GM13976 (cell line): ENCODE measurements around the gene PSMC4.
A peak's percentile ranks its signal among the peaks of the same experiment; 100 is the strongest.

Source experiments
- DNase-seq: peaks from one replicate; pipeline ENCODE4 v3.0.0; 2012; ENCODE audit warnings: low spot score
- in situ Hi-C: fragments of 300-500 bp; cut with MboI; formaldehyde crosslinking; loops from one replicate; pipeline ENCODE4 v1.12.0; 2022; ENCODE audit warnings: low sequenced_read_pairs, mixed read lengths, inconsistent platforms; ENCODE audit not compliant: unreplicated experiment
- TF ChIP-seq, protein P1 (sequence below): IDR thresholded peaks from 2 replicates; pipeline ENCODE4 v1.5.1; 2012; ENCODE audit warnings: borderline replicate concordance, mild to moderate bottlenecking; ENCODE audit not compliant: insufficient read depth; ENCODE audit errors: extremely low read depth, missing control alignments, control extremely low read depth

PSMC4 gene

DNA sequence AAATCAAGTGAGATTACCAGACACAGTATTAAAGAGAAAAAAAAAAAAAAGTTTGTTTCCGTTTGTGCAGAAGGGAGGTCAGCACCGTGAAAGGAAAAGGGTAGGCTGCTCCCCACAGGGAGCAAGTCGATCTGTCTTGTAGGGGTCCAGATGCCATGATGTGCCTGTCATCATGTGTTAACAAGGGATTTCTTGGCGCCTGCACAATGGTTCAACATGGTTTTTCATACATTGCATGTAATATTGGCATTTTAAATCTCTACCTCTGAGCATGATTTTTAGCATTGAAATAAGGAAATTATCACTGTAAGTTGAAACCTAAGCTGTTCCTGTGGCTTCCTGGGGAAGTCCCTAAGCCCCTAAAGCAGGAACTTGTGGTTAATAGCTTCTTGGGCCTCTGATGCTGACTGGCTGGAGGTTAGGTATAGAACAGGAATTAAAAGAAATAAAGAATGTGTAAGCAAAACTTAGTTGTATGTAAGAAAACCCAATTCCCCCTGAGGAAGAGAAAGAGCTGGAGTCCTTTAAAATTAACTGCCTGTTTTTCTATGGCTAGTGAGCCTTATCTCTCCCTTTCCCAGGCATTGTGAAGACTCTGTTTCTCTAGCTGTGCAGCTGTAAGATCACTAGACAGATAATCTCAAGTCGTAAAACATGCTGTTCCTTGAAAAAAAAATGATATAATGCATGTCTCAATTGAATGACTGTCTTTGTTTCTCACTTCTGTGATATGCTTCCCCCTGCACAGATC is 29.2 kb upstream of the PSMC4 start:
- DNase-seq = peak; percentile 64
- in situ Hi-C loops = no loop called here
- TF ChIP-seq, protein P1, sequence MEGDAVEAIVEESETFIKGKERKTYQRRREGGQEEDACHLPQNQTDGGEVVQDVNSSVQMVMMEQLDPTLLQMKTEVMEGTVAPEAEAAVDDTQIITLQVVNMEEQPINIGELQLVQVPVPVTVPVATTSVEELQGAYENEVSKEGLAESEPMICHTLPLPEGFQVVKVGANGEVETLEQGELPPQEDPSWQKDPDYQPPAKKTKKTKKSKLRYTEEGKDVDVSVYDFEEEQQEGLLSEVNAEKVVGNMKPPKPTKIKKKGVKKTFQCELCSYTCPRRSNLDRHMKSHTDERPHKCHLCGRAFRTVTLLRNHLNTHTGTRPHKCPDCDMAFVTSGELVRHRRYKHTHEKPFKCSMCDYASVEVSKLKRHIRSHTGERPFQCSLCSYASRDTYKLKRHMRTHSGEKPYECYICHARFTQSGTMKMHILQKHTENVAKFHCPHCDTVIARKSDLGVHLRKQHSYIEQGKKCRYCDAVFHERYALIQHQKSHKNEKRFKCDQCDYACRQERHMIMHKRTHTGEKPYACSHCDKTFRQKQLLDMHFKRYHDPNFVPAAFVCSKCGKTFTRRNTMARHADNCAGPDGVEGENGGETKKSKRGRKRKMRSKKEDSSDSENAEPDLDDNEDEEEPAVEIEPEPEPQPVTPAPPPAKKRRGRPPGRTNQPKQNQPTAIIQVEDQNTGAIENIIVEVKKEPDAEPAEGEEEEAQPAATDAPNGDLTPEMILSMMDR = no peak

DNA sequence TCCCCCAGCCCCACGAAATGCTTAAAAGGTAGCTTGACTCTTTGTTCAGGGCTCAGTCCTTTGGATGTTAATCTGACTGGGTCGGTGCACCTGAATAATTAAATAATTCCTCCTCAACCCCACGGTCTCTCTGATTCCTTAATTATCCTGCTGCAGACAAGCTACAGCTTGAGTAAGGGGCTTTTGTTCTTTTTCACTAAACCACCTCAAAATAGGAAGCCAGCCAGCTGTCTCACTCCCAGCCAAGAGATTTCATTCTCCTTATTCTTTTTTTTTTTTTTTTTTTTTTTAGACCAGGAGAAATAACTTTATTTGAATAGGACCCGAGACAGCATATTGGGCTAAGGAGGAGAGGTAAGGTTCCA is 28.6 kb upstream of the PSMC4 start:
- no peak for DNase-seq
- in situ Hi-C loops = no loop called here
- TF ChIP-seq, protein P1 = no peak

DNA sequence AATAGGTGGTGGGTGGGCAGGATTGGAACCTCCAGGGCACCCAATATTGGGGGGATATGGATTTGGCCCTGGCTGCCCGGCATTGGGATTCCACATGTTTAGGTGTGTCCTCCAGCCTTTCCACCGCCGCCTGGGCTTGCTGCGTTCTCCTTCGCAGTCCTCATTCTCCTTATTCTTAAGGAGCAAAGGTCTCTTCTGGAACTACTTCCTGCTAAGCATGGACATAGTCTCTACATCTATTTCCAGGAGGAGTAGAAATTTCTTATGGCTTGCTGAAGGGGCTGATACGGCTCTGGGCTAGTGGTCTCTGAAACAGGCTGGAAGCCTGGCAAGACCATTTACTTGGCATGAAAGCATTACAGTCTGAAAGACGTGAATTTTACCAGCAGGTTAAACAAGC is 27.4 kb upstream of the PSMC4 start:
- DNase-seq = no peak
- TF ChIP-seq, protein P1 = no peak
- in situ Hi-C loops = no loop called here

DNA sequence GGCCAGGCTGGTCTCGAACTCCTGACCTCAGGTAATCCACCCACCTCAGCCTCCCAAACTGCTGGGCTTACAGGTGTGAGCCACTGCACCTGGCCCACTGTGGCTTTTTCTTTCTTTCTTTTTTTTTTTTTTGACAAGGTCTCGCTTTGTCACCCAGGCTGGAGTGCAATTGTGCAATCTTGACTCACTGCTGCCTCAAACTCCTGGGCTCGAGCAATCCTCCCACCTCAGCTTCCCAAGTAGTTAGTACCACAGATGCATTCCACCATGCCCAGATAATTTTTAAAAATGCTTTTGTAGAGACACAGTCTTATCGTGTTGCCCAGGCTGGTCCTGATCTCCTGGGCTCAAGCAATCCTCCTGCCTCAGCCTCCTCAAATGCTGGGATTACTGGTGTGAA is 24.4 kb upstream of the PSMC4 start:
- in situ Hi-C loops = no loop called here
- DNase-seq = no peak
- TF ChIP-seq, protein P1 = no peak

DNA sequence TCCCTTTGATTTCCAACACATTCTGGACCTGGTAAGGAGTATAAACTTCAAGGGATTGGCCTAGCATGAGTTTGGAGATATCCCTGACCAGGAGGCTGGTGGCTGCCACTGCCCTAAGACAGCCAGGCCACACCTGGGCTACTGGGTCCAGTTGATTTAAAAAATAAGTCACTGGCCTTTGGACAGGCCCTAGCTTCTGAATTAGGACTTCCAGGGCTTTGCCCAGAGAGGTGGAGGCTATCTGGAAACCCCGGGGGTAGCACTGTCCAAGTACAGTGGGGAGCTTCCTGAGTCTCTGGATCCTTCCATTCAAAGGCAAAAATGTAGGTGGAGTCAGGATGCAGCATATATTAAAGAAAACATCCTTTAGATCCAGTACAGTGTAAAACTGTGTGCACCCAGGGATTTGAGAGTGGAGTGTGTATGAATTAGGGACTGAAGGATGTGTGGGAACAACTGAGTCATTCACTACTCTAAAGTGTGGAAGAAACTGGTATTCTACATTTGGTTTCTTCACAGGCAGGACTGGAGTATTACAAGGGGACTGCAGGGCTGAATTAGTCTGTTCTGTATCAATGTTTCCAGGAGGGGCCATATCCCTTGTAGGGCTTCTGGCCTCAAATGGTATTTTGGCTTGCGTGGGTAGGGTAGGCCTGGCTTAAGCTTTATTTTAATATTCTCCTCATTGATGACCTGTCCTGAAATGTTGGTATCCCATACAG is 21.8 kb upstream of the PSMC4 start:
- TF ChIP-seq, protein P1 = no peak
- in situ Hi-C loops = no loop called here
- no peak for DNase-seq

DNA sequence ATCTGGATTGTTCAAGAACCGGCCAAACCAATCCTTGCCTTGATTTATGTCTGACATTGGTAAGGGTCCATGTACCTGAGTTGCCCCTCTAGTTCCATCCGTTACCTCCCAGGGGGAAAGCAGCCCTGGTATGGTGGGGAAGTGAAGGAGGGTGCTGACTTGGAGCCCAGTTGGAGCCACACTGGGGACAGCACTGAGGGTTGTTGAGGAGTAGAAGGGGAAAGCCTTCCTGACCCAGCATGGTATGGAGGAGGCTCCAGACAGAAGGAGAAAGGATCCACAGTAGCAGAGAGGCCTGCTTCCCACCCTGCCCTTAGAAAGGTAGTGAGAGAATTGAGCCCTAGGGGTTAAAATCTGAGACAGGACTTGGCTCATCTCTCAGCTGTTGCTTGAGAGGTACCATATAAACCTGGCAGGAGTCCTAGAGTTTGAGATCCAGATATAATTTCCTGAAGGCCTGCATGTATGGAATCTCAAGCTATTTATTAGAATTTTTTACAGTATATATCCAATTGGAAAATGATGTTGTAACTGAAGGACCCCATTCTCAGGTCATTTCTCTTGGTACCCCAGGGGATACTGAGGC is 19.8 kb upstream of the PSMC4 start:
- in situ Hi-C loops = no loop called here
- no peak for DNase-seq
- TF ChIP-seq, protein P1 = no peak
